GM23338 (cell line): ENCODE data around the gene ZNF92. TPM values are rescaled to one million over a fixed set of nuclear protein-coding genes. Genes with fewer than 3 reads are reported as not detected.

ENCODE experiments used
- ATAC-seq: fragments of 200-7000 bp; cut with Tn5 transposase; 3 replicates; pipeline ENCODE4 v1.9.1; 2020
- DNase-seq: peaks from one replicate; pipeline ENCODE4 v3.0.0-alpha.2; 2015; ENCODE audit warnings: low spot score
- H2AFZ ChIP-seq: fragments of 200-600 bp; sonication (generic); 2 replicates; pipeline ENCODE4 v1.8.0; 2016; ENCODE audit warnings: antibody characterized with exemption, mild to moderate bottlenecking, moderate library complexity
- H3F3A ChIP-seq: fragments of 200-600 bp; sonication (generic); replicated peaks from 2 replicates; pipeline ENCODE4 v1.8.0; 2017; ENCODE audit warnings: antibody characterized with exemption, mixed run types, low read depth
- H3K27ac ChIP-seq: fragments of 200-600 bp; sonication (generic); 2 replicates; pipeline ENCODE4 v1.6.1; 2016; ENCODE audit warnings: low read depth
- H3K27me3 ChIP-seq: fragments of 200-600 bp; sonication (generic); 2 replicates; pipeline ENCODE4 v1.8.0; 2016; ENCODE audit warnings: mild to moderate bottlenecking, mixed run types, moderate library complexity; ENCODE audit not compliant: insufficient read depth
- H3K36me3 ChIP-seq: fragments of 200-600 bp; sonication (generic); 2 replicates; pipeline ENCODE4 v1.8.0; 2016; ENCODE audit warnings: mild to moderate bottlenecking; ENCODE audit not compliant: insufficient read depth
- H3K4me1 ChIP-seq: fragments of 200-600 bp; sonication (generic); 2 replicates; pipeline ENCODE4 v1.8.0; 2016; ENCODE audit warnings: mild to moderate bottlenecking, moderate library complexity; ENCODE audit not compliant: insufficient read depth
- H3K4me2 ChIP-seq: fragments of 200-600 bp; sonication (generic); 2 replicates; pipeline ENCODE4 v1.7.1; 2017; ENCODE audit warnings: mixed run types
- H3K4me3 ChIP-seq: fragments of 200-600 bp; sonication (generic); 2 replicates; pipeline ENCODE4 v1.6.1; 2016; ENCODE audit warnings: mixed run types
- H3K79me2 ChIP-seq: fragments of 200-600 bp; sonication (generic); replicated peaks from 2 replicates; pipeline ENCODE4 v1.8.0; 2017; ENCODE audit warnings: mild to moderate bottlenecking; ENCODE audit not compliant: insufficient read depth
- H3K9me2 ChIP-seq: fragments of 200-600 bp; sonication (generic); 2 replicates; pipeline ENCODE4 v1.8.0; 2017; ENCODE audit not compliant: insufficient read depth
- H4K20me1 ChIP-seq: fragments of 200-600 bp; sonication (generic); replicated peaks from 2 replicates; pipeline ENCODE4 v1.8.0; 2017; ENCODE audit warnings: mild to moderate bottlenecking; ENCODE audit not compliant: insufficient read depth
- H3K27ac Mint-ChIP-seq: 2 replicates; pipeline ENCODE4 v1.8.0; 2020; ENCODE audit warnings: inconsistent platforms, mild to moderate bottlenecking, moderate library complexity, mixed read lengths
- H3K27me3 Mint-ChIP-seq: 3 replicates; pipeline ENCODE4 v1.8.0; 2022; ENCODE audit warnings: low read depth, mild to moderate bottlenecking, moderate library complexity, mixed read lengths, inconsistent platforms; ENCODE audit not compliant: insufficient read depth, poor library complexity
- H3K36me3 Mint-ChIP-seq: 3 replicates; pipeline ENCODE4 v1.8.0; 2021; ENCODE audit warnings: low read depth, mild to moderate bottlenecking, inconsistent platforms, moderate library complexity, mixed read lengths
- H3K4me1 Mint-ChIP-seq: 3 replicates; pipeline ENCODE4 v1.8.0; 2020; ENCODE audit warnings: mild to moderate bottlenecking, inconsistent platforms, mixed read lengths
- H3K4me3 Mint-ChIP-seq: 3 replicates; pipeline ENCODE4 v1.8.0; 2021; ENCODE audit warnings: moderate library complexity, mild to moderate bottlenecking, inconsistent platforms, mixed read lengths
- H3K9me3 Mint-ChIP-seq: 3 replicates; pipeline ENCODE4 v1.8.0; 2020; ENCODE audit warnings: moderate library complexity, mild to moderate bottlenecking, inconsistent platforms, mixed read lengths
- CREB1 ChIP-seq: fragments of 250-450 bp; sonication (Bioruptor Pico); IDR thresholded peaks from 2 replicates; pipeline ENCODE4 v1.5.0; 2020; ENCODE audit warnings: low read depth, mild to moderate bottlenecking, moderate library complexity
- CTCF ChIP-seq, 2 experiments: fragments of 200-600 bp in 1 of 2; sonication (generic) in 1 of 2; conservative IDR thresholded peaks; 2 replicates each; pipeline versions ENCODE4 v1.5.1 to v1.6.1; 2016 to 2017; ENCODE audit warnings: antibody characterized with exemption in 2 of 2, low read depth in 2 of 2, mild to moderate bottlenecking in 2 of 2, moderate library complexity in 1 of 2
- EZH2phosphoT487 ChIP-seq: fragments of 200-600 bp; sonication (generic); IDR thresholded peaks from one replicate; pipeline ENCODE4 v1.8.1; 2018; ENCODE audit warnings: antibody characterized with exemption; ENCODE audit not compliant: unreplicated experiment
- JUNB ChIP-seq: IDR thresholded peaks from one replicate; pipeline ENCODE4 v1.6.1; 2016; ENCODE audit warnings: antibody characterized with exemption; ENCODE audit not compliant: unreplicated experiment
- NANOG ChIP-seq: IDR thresholded peaks from 2 replicates; pipeline ENCODE4 v1.6.1; 2016; ENCODE audit warnings: antibody characterized with exemption, borderline replicate concordance
- POLR2AphosphoS5 ChIP-seq: IDR thresholded peaks from 2 replicates; pipeline ENCODE4 v1.6.1; 2016; ENCODE audit warnings: antibody characterized with exemption, low read depth
- STAT1 ChIP-seq: IDR thresholded peaks from one replicate; pipeline ENCODE4 v1.6.1; 2016; ENCODE audit warnings: antibody characterized with exemption; ENCODE audit not compliant: unreplicated experiment
- ZNF114 ChIP-seq: fragments of 250-450 bp; sonication (Bioruptor Pico); IDR thresholded peaks from 2 replicates; pipeline ENCODE4 v1.5.0; 2020; ENCODE audit warnings: mild to moderate bottlenecking, moderate library complexity
- ZNF331 ChIP-seq: fragments of 250-450 bp; sonication (Bioruptor Pico); IDR thresholded peaks from 2 replicates; pipeline ENCODE4 v1.5.0; 2020; ENCODE audit warnings: low read depth, mild to moderate bottlenecking, moderate library complexity
- polyA plus RNA-seq: library from polyadenylated mRNA; unstranded; fragments of >200 nt; fragmentation: Nextera tagmentation; extraction: Ambion mirVana; gene quantifications from 2 replicates; pipeline ENCODE4 v1.2.1, GENCODE V29; 2016
- total RNA-seq: library from RNA; depleted of rRNA; stranded (reverse); fragments of >200 nt; shearing (Covaris generic); gene quantifications from 2 replicates; pipeline ENCODE4 v1.2.3, GENCODE V29; 2014
- TF ChIP-seq, protein P1 (sequence below): IDR thresholded peaks from 2 replicates; pipeline ENCODE4 v1.6.1; 2016; ENCODE audit warnings: antibody characterized with exemption
- TF ChIP-seq, protein P2 (sequence below): fragments of 250-450 bp; sonication (Bioruptor Pico); IDR thresholded peaks from 2 replicates; pipeline ENCODE4 v1.5.0; 2020; ENCODE audit warnings: mild to moderate bottlenecking, moderate library complexity
- TF ChIP-seq, protein P3 (sequence below): IDR thresholded peaks from one replicate; pipeline ENCODE4 v1.6.1; 2018; ENCODE audit warnings: antibody characterized with exemption; ENCODE audit not compliant: unreplicated experiment

The ZNF92 gene
- total and polyA plus RNA-seq, 2 experiments from 2014 or later, result 25.3 to 56.3 TPM

- ATAC-seq, result no peak
- H3K4me2 ChIP-seq, result no peak overlapping the region
- no peak overlapping the region for H3K27ac ChIP-seq
- Mint-ChIP-seq H3K27ac (no peak overlapping the region), H3K36me3 (peaks cover 5% of the 10 kb centered on the region; the same call in 2 of the 3 replicates), H3K4me1 (peaks cover 2% of the 10 kb centered on the region; the same call in 2 of the 3 replicates), H3K9me3 (no peaks in the 10 kb centered on the region; the same call in 2 of the 3 replicates), H3K4me3 (no peak overlapping the region), H3K27me3 (peaks cover 13% of the 10 kb centered on the region)
- H3K4me1 ChIP-seq, result peaks cover 2% of the 10 kb centered on the region
- no peaks in the 10 kb centered on the region for H4K20me1 ChIP-seq
- DNase-seq, result no peak
- H3K79me2 ChIP-seq, result peaks cover 8% of the 10 kb centered on the region
- TF ChIP-seq, protein P1, sequence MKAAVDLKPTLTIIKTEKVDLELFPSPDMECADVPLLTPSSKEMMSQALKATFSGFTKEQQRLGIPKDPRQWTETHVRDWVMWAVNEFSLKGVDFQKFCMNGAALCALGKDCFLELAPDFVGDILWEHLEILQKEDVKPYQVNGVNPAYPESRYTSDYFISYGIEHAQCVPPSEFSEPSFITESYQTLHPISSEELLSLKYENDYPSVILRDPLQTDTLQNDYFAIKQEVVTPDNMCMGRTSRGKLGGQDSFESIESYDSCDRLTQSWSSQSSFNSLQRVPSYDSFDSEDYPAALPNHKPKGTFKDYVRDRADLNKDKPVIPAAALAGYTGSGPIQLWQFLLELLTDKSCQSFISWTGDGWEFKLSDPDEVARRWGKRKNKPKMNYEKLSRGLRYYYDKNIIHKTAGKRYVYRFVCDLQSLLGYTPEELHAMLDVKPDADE, result no peak
- TF ChIP-seq ZNF114 (CRISPR knock-in tag) (no peak), EZH2phosphoT487 (no peak), POLR2AphosphoS5 (no peak), STAT1 (no peak), CTCF (conservative IDR thresholded peaks at IDR 0.05; ENCODE audit: low read depth in 2 of 2) (no peak), JUNB (no peak), NANOG (no peak), ZNF331 (CRISPR knock-in tag) (no peak), CREB1 (CRISPR knock-in tag) (no peak)
- TF ChIP-seq, protein P2, sequence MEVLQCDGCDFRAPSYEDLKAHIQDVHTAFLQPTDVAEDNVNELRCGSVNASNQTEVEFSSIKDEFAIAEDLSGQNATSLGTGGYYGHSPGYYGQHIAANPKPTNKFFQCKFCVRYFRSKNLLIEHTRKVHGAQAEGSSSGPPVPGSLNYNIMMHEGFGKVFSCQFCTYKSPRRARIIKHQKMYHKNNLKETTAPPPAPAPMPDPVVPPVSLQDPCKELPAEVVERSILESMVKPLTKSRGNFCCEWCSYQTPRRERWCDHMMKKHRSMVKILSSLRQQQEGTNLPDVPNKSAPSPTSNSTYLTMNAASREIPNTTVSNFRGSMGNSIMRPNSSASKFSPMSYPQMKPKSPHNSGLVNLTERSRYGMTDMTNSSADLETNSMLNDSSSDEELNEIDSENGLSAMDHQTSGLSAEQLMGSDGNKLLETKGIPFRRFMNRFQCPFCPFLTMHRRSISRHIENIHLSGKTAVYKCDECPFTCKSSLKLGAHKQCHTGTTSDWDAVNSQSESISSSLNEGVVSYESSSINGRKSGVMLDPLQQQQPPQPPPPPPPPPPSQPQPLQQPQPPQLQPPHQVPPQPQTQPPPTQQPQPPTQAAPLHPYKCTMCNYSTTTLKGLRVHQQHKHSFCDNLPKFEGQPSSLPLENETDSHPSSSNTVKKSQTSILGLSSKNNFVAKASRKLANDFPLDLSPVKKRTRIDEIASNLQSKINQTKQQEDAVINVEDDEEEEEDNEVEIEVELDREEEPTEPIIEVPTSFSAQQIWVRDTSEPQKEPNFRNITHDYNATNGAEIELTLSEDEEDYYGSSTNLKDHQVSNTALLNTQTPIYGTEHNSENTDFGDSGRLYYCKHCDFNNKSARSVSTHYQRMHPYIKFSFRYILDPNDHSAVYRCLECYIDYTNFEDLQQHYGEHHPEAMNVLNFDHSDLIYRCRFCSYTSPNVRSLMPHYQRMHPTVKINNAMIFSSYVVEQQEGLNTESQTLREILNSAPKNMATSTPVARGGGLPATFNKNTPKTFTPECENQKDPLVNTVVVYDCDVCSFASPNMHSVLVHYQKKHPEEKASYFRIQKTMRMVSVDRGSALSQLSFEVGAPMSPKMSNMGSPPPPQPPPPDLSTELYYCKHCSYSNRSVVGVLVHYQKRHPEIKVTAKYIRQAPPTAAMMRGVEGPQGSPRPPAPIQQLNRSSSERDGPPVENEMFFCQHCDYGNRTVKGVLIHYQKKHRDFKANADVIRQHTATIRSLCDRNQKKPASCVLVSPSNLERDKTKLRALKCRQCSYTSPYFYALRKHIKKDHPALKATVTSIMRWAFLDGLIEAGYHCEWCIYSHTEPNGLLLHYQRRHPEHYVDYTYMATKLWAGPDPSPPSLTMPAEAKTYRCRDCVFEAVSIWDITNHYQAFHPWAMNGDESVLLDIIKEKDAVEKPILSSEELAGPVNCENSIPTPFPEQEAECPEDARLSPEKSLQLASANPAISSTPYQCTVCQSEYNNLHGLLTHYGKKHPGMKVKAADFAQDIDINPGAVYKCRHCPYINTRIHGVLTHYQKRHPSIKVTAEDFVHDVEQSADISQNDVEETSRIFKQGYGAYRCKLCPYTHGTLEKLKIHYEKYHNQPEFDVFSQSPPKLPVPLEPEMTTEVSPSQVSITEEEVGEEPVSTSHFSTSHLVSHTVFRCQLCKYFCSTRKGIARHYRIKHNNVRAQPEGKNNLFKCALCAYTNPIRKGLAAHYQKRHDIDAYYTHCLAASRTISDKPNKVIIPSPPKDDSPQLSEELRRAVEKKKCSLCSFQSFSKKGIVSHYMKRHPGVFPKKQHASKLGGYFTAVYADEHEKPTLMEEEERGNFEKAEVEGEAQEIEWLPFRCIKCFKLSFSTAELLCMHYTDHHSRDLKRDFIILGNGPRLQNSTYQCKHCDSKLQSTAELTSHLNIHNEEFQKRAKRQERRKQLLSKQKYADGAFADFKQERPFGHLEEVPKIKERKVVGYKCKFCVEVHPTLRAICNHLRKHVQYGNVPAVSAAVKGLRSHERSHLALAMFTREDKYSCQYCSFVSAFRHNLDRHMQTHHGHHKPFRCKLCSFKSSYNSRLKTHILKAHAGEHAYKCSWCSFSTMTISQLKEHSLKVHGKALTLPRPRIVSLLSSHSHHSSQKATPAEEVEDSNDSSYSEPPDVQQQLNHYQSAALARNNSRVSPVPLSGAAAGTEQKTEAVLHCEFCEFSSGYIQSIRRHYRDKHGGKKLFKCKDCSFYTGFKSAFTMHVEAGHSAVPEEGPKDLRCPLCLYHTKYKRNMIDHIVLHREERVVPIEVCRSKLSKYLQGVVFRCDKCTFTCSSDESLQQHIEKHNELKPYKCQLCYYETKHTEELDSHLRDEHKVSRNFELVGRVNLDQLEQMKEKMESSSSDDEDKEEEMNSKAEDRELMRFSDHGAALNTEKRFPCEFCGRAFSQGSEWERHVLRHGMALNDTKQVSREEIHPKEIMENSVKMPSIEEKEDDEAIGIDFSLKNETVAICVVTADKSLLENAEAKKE (CRISPR knock-in tag), result no peak
- TF ChIP-seq, protein P3, sequence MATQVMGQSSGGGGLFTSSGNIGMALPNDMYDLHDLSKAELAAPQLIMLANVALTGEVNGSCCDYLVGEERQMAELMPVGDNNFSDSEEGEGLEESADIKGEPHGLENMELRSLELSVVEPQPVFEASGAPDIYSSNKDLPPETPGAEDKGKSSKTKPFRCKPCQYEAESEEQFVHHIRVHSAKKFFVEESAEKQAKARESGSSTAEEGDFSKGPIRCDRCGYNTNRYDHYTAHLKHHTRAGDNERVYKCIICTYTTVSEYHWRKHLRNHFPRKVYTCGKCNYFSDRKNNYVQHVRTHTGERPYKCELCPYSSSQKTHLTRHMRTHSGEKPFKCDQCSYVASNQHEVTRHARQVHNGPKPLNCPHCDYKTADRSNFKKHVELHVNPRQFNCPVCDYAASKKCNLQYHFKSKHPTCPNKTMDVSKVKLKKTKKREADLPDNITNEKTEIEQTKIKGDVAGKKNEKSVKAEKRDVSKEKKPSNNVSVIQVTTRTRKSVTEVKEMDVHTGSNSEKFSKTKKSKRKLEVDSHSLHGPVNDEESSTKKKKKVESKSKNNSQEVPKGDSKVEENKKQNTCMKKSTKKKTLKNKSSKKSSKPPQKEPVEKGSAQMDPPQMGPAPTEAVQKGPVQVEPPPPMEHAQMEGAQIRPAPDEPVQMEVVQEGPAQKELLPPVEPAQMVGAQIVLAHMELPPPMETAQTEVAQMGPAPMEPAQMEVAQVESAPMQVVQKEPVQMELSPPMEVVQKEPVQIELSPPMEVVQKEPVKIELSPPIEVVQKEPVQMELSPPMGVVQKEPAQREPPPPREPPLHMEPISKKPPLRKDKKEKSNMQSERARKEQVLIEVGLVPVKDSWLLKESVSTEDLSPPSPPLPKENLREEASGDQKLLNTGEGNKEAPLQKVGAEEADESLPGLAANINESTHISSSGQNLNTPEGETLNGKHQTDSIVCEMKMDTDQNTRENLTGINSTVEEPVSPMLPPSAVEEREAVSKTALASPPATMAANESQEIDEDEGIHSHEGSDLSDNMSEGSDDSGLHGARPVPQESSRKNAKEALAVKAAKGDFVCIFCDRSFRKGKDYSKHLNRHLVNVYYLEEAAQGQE, result no peak
- H3K9me2 ChIP-seq, result no peaks in the 10 kb centered on the region
- H3F3A ChIP-seq, result peaks cover 3% of the 10 kb centered on the region
- H2AFZ ChIP-seq, result no peak overlapping the region
- H3K27me3 ChIP-seq, result no peaks in the 10 kb centered on the region
- no peaks in the 10 kb centered on the region for H3K36me3 ChIP-seq
- no peak overlapping the region for H3K4me3 ChIP-seq
Observed at GRCh38 chr7:65369843-65370242, 3.8 kb upstream of the ZNF92 start.
